Erythroblast (primary cell): Measurements from ENCODE around the gene ENPP1.

Source experiments
- GATA1 ChIP-seq: IDR thresholded peaks from 2 replicates; pipeline ENCODE4 v1.6.1; 2011; ENCODE audit warnings: low read depth, mild to moderate bottlenecking, control low read depth, low read length, moderate library complexity
- POLR2A ChIP-seq: IDR thresholded peaks from 2 replicates; pipeline ENCODE4 v1.6.1; 2011; ENCODE audit warnings: mild to moderate bottlenecking, low read length

DNA sequence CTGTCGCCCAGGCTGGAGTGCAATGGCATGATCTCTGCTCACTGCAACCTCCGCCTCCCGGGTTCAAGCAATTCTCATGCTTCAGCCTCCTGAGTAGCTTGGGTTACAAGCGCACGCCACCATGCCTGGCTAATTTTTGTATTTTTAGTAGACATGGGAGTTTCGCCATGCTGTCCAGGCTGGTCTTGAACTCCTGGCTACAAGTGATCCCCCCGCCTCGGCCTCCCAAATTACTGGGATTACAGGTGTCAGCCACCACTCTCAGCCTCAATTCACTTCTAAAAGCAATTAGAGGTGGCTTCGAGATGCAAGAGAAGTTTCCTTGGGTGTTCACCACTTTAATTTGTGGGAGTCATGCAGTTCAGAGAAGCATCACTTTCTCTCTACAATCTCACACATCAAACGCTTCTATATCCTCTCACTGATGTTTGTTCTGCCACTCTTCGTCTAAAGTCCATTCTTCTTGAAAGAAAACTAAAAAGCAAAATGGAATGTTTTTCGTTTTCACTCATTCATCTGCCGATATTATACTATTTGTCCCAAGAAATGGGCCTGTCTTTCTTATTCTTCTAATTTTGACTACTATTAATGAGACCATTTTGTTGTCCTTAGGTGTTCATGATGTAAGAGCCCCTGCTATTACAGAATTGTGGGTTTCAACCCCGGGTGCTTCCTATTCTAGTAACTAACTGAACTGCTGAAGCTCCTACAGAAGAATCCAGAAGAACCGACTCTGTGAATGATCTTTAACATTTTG is 38.3 kb upstream of the ENPP1 start:
- TF ChIP-seq POLR2A (no peak), GATA1 (no peak)
